K562 (cell line): ENCODE data around the gene AGPAT3. TPM values are rescaled to one million over a fixed set of nuclear protein-coding genes. Genes with fewer than 3 reads are reported as not detected.

ENCODE experiments used
- ATAC-seq: fragments of 200-7000 bp; cut with Tn5 transposase; 3 replicates; pipeline ENCODE4 v1.9.1; 2020; ENCODE audit warnings: moderate library complexity
- BruUV-seq: library from RNA; stranded (reverse); fragments of 400-500 nt; replicated peaks from 2 replicates; lab custom pipeline; 2021; lab: Mats Ljungman, UMichigan
- CTCF ChIA-PET: fragments of 300-600 bp; formaldehyde crosslinking; extraction: SDS; loops from one replicate; lab custom pipeline; 2021; ENCODE audit warnings: low intra/inter-chr PET ratio; lab: Yijun Ruan, JAX
- POLR2A ChIA-PET: fragments of 300-600, 350-650 bp; sonication (Branson Sonifier 250); formaldehyde crosslinking; extraction: SDS; loops from one replicate; lab custom pipeline; 2021; ENCODE audit warnings: antibody characterized with exemption, inconsistent platforms; lab: Yijun Ruan, JAX
- DNase-seq, 4 experiments: peaks; one replicate each; pipeline versions ENCODE4 v3.0.0 to v3.0.0-alpha.2; 2011 to 2018; ENCODE audit warnings: low spot score in 3 of 4, mixed read lengths in 3 of 4; ENCODE audit errors: extremely low read depth in 1 of 4
- FAIRE-seq: peaks from 2 replicates; lab custom pipeline; 2011; peaks lifted over from hg19 to GRCh38; lab: Jason Lieb, UNC
- H2AFZ ChIP-seq: 2 replicates; pipeline ENCODE4 v1.6.0; 2011; ENCODE audit warnings: low read depth, low read length, control low read depth, inconsistent platforms
- H3K27ac ChIP-seq: fragments of 200-600 bp; 3 replicates; pipeline ENCODE4 v1.8.0; 2011; ENCODE audit warnings: low read depth, mild to moderate bottlenecking, control low read depth, inconsistent platforms, low read length, moderate library complexity, mixed read lengths; ENCODE audit errors: extremely low read depth
- H3K27me3 ChIP-seq, 2 experiments: fragments of 300-600 bp in 1 of 2; 2 replicates in 1 of 2; 3 replicates in 1 of 2; pipeline versions ENCODE4 v1.6.0 to v1.8.0; 2011; ENCODE audit warnings: inconsistent platforms in 2 of 2, low read length in 2 of 2, mild to moderate bottlenecking in 1 of 2, mixed read lengths in 1 of 2, moderate library complexity in 1 of 2; ENCODE audit not compliant: control insufficient read depth in 2 of 2, insufficient read depth in 2 of 2
- H3K36me3 ChIP-seq: fragments of 300-600 bp; 3 replicates; pipeline ENCODE4 v1.8.0; 2011; ENCODE audit warnings: mild to moderate bottlenecking, low read length, inconsistent platforms; ENCODE audit not compliant: control insufficient read depth, insufficient read depth
- H3K4me1 ChIP-seq, 2 experiments: fragments of 200-600 bp in 1 of 2; replicated peaks in 1 of 2; 2 replicates in 1 of 2; 3 replicates in 1 of 2; pipeline versions ENCODE4 v1.5.1 to v1.8.0; 2011; ENCODE audit warnings: inconsistent platforms in 2 of 2, low read length in 2 of 2, mild to moderate bottlenecking in 1 of 2, mixed read lengths in 1 of 2, moderate library complexity in 1 of 2; ENCODE audit not compliant: control insufficient read depth in 2 of 2, insufficient read depth in 2 of 2
- H3K4me2 ChIP-seq: 2 replicates; pipeline ENCODE4 v1.6.1; 2011; ENCODE audit warnings: low read length, control low read depth, inconsistent platforms, mixed read lengths; ENCODE audit not compliant: insufficient read depth
- H3K4me3 ChIP-seq: fragments of 200-600 bp; sonication (generic), shearing (Covaris generic); 2 replicates; pipeline ENCODE4 v1.5.1; 2016; ENCODE audit warnings: control low read depth, inconsistent platforms
- H3K79me2 ChIP-seq: fragments of 200-600 bp; 3 replicates; pipeline ENCODE4 v1.8.0; 2011; ENCODE audit warnings: low read length, inconsistent platforms; ENCODE audit not compliant: control insufficient read depth, insufficient read depth
- H3K9ac ChIP-seq, 2 experiments: 2 replicates each; pipeline versions ENCODE4 v1.6.0 to v1.6.1; 2011; ENCODE audit warnings: low read depth in 2 of 2, low read length in 2 of 2, control low read depth in 1 of 2, inconsistent platforms in 1 of 2, mild to moderate bottlenecking in 1 of 2, mixed read lengths in 1 of 2; ENCODE audit not compliant: insufficient read depth in 1 of 2
- H3K9me1 ChIP-seq: one replicate; pipeline ENCODE4 v1.6.0; 2011; ENCODE audit warnings: inconsistent platforms, mild to moderate bottlenecking, low read length, moderate library complexity; ENCODE audit not compliant: control insufficient read depth, insufficient read depth
- H3K9me3 ChIP-seq: replicated peaks from 2 replicates; pipeline ENCODE4 v1.5.1; 2011; ENCODE audit warnings: low read depth, low read length, inconsistent platforms; ENCODE audit not compliant: control insufficient read depth, insufficient read depth
- H4K20me1 ChIP-seq: replicated peaks from 2 replicates; pipeline ENCODE4 v1.6.1; 2011; ENCODE audit warnings: low read length, inconsistent platforms, mixed read lengths; ENCODE audit not compliant: control insufficient read depth, insufficient read depth
- KDM1A ChIP-seq, 2 experiments: fragments of 450-650 bp; IDR thresholded peaks; 2 replicates each; pipeline ENCODE4 v1.6.1; 2016; ENCODE audit warnings: mild to moderate bottlenecking in 2 of 2
- MYC ChIP-seq, 2 experiments: fragments of 250-450 bp in 1 of 2; sonication (Bioruptor Pico) in 1 of 2; IDR thresholded peaks; 2 replicates each; pipeline versions ENCODE4 v1.5.1 to v1.6.1; 2012 to 2021; ENCODE audit warnings: low read depth in 2 of 2, borderline replicate concordance in 1 of 2, improper control_type of control experiment in 1 of 2, low read length in 1 of 2, mild to moderate bottlenecking in 1 of 2, moderate library complexity in 1 of 2
- PCBP1 ChIP-seq: fragments of 200-400 bp; formaldehyde crosslinking; IDR thresholded peaks from 2 replicates; pipeline ENCODE4 v1.6.1; 2018; ENCODE audit warnings: mild to moderate bottlenecking, low read depth, low read length; ENCODE audit not compliant: poor library complexity, severe bottlenecking
- REST ChIP-seq, 2 experiments: fragments of 450-650 bp; formaldehyde crosslinking in 1 of 2; IDR thresholded peaks; 2 replicates each; pipeline versions ENCODE4 v1.4.0 to v1.6.1; 2014 to 2020; ENCODE audit warnings: mild to moderate bottlenecking in 2 of 2, borderline replicate concordance in 1 of 2, low read depth in 1 of 2
- WGBS: fragments of 100-300 bp; shearing (Covaris generic); methylation state at CpG from one replicate; pipeline ENCODE4 v1.1.6; 2016; ENCODE audit warnings: low coverage, mixed read lengths; ENCODE audit not compliant: insufficient coverage; ENCODE audit errors: missing lambda C conversion rate; 5-methylcytosine and 5-hydroxymethylcytosine counted together
- in situ Hi-C: fragments of 300-500 bp; cut with MboI; formaldehyde crosslinking; loops from 4 replicates; pipeline ENCODE4 v1.15.0; 2018; ENCODE audit warnings: inconsistent platforms, mixed read lengths
- intact Hi-C: fragments of 100-400 bp; cut with micrococcal nuclease; formaldehyde crosslinking; loops from 2 replicates; pipeline ENCODE4 v1.14.2; 2022
- polyA plus RNA-seq, 8 experiments: library from polyadenylated mRNA; depleted of rRNA in 4 of 8; stranded (reverse) in 5 of 8; unstranded in 3 of 8; fragments of >200 nt; fragmentation: Nextera tagmentation in 2 of 8; fragmentation: Illumina TruSeq in 1 of 8; extraction: Ambion mirVana in 2 of 8; extraction: Trizol in 1 of 8; gene quantifications; 2 replicates each; pipeline versions ENCODE4 v1.2.1 to v1.2.3, GENCODE V29; 2011 to 2014; ENCODE audit warnings: inconsistent platforms in 1 of 8, missing spikeins in 1 of 8
- total RNA-seq, 7 experiments: library from RNA; depleted of rRNA in 6 of 7; stranded (reverse); fragments of >200 nt in 6 of 7; fragmentation: Illumina TruSeq in 2 of 7; extraction: Trizol in 2 of 7; gene quantifications; 2 replicates each; pipeline versions ENCODE4 v1.2.1 to v1.2.3, GENCODE V29; 2011 to 2021; ENCODE audit warnings: low replicate concordance in 1 of 7

AGPAT3 gene
- total and polyA plus RNA-seq, 9 of the 15 experiments (the other 6 are each of a cell fraction or from before 2014, with no cell fraction given) = 1.5 to 88.4 (median 35.7) TPM

GRCh38 chr21:44005593-44005992 lies 140.6 kb downstream of the AGPAT3 start:
- in situ Hi-C loops = no loop called here
- no peak for TF ChIP-seq PCBP1
- TF ChIP-seq MYC (IDR thresholded peaks at IDR 0.05; ENCODE audit: low read depth, low read length) = no peak
- TF ChIP-seq MYC (CRISPR knock-in tag; IDR thresholded peaks at IDR 0.05; ENCODE audit: borderline replicate concordance, low read depth) = no peak
- Histone ChIP-seq H3K4me2 (no peak overlapping the region), H3K4me3 (no peak overlapping the region), H3K9me3 (no peaks in the 10 kb centered on the region), H2AFZ (no peak overlapping the region), H3K36me3 (no peaks in the 10 kb centered on the region), H3K27ac (no peak overlapping the region), H3K4me1 (peaks cover 9 to 16% of the 10 kb centered on the region in 2 experiments; a peak in 4 of 5 replicates), H3K79me2 (peaks cover 3% of the 10 kb centered on the region; the same call in 1 of the 3 replicates), H3K9ac (no peak overlapping the region; a peak in 1 of 4 replicates), H3K9me1 (no peaks in the 10 kb centered on the region), H4K20me1 (no peaks in the 10 kb centered on the region), H3K27me3 (peaks cover 0 to 4% of the 10 kb centered on the region in 2 experiments; a peak in 1 of 5 replicates)
- ChIA-PET POLR2A (no interaction called here), CTCF (no interaction called here)
- WGBS = 60% methylated on average over 9 of the region's 9 CpGs
- no peak for FAIRE-seq
- no peak for DNase-seq
- no TSS peak for BruUV-seq
- intact Hi-C loops = no loop called here
- ATAC-seq = no peak

- no peaks in the 10 kb centered on the region for H3K9me1 ChIP-seq
- H3K9ac ChIP-seq = peak overlapping the region in 1 of 2 experiments; percentile 23; a peak in 1 of 4 replicates
- ATAC-seq (peak; percentile 21; the same call in 2 of the 3 replicates), DNase-seq (no peak), FAIRE-seq (no peak)
- no peak overlapping the region for H3K27ac ChIP-seq
- intact Hi-C loops (no loop called here), in situ Hi-C loops (no loop called here)
- H3K4me2 ChIP-seq = no peak overlapping the region
- H3K79me2 ChIP-seq = peaks cover 9% of the 10 kb centered on the region; the same call in 1 of the 3 replicates
- 22% methylated on average over 9 of the region's 9 CpGs for WGBS
- H3K4me1 ChIP-seq = peaks cover 14 to 16% of the 10 kb centered on the region in 2 experiments
- no peaks in the 10 kb centered on the region for H3K9me3 ChIP-seq
- peaks cover 0 to 4% of the 10 kb centered on the region in 2 experiments; a peak in 1 of 5 replicates for H3K27me3 ChIP-seq
- H4K20me1 ChIP-seq = no peaks in the 10 kb centered on the region
- ChIA-PET CTCF (no interaction called here), POLR2A (interaction anchor here (1.0 kb wide), 1 partner anchor 14 kb away, joined by 3 read pairs; no protein-coding TSS in a partner anchor)
- H3K36me3 ChIP-seq = no peaks in the 10 kb centered on the region
- H3K4me3 ChIP-seq = no peak overlapping the region
- no TSS peak for BruUV-seq
- no peak overlapping the region for H2AFZ ChIP-seq
- TF ChIP-seq KDM1A (IDR thresholded peaks at IDR 0.05) (0 out of 4 replicates have a peak, but pooled peaks of 1 of the 2 experiments have one; percentile 9), REST (IDR thresholded peaks at IDR 0.05; ENCODE audit: borderline replicate concordance) (peak; percentile 54), REST (CRISPR knock-in tag; IDR thresholded peaks at IDR 0.05; ENCODE audit: low read depth) (no peak)
Measured at GRCh38 chr21:44006017-44006619, 141.1 kb downstream of the AGPAT3 start.
